Measurements from ENCODE around the gene ROR1. TPM values are rescaled to one million over a fixed set of nuclear protein-coding genes. Genes with fewer than 3 reads are reported as not detected.

ROR1 gene
- total RNA-seq, 1 donor from 2014 or later = not detected

- no peaks in the 10 kb centered on the region for H3K9me3 Mint-ChIP-seq
- H3K27ac Mint-ChIP-seq = no peak overlapping the region
- intact Hi-C loops (cut with micrococcal nuclease) = no loop called here
- DNase-seq = no peak
- H3K27me3 Mint-ChIP-seq = peaks cover 6% of the 10 kb centered on the region
- H3K4me1 Mint-ChIP-seq = no peaks in the 10 kb centered on the region
- H3K36me3 Mint-ChIP-seq (ENCODE audit: low read depth) = no peaks in the 10 kb centered on the region
- no peak overlapping the region for H3K4me3 Mint-ChIP-seq
Measured at GRCh38 chr1:63849149-63849548, 75.3 kb downstream of the ROR1 start.

DNA sequence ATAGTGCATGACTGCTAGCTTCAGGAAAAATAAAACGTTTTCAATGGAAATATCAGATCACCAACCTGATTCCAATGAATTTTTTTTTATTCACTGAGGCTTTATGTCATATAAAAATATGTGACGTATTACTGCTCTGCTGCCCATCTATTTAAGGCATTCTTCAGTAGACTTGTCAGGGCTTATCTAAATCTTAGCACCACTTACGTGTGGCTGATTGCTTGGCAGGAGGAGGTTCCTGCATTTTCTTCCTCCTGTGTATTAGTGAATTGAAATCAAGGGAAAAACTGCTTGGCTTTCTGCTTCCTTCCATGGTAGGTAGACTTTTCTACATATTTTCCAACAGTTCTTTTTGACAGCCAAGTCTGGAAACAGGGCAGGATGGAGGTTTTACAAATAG lies 80.3 kb downstream of the ROR1 start:
- Mint-ChIP-seq H3K27me3 (peaks cover 3% of the 10 kb centered on the region), H3K9me3 (peaks cover 4% of the 10 kb centered on the region), H3K4me3 (no peak overlapping the region), H3K4me1 (no peaks in the 10 kb centered on the region), H3K36me3 (ENCODE audit: low read depth) (no peaks in the 10 kb centered on the region), H3K27ac (no peak overlapping the region)
- intact Hi-C loops (cut with micrococcal nuclease) = no loop called here
- DNase-seq = no peak

DNA sequence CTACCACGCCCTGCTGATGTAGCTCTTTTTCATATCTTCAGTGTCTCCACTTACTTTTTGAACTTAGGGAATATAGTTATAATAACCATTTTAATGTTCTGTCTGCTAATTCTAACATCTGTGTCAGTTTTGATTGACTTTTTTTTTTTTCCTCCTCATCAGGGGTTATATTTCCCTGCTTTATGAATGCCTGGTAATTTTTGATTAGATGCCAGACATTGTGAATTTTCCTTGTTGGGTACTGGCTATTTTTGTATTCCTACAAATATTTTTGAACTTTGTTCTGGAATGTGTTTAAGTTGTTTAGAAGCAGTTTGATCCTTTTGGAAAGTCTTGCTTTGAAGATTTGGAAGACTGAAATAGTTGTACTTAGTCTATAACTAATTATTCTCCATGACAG lies 82.1 kb downstream of the ROR1 start:
- Mint-ChIP-seq H3K36me3 (ENCODE audit: low read depth) (no peaks in the 10 kb centered on the region), H3K27me3 (peaks cover 3% of the 10 kb centered on the region), H3K27ac (no peak overlapping the region), H3K9me3 (peaks cover 4% of the 10 kb centered on the region), H3K4me3 (no peak overlapping the region), H3K4me1 (no peaks in the 10 kb centered on the region)
- intact Hi-C loops (cut with micrococcal nuclease) = no loop called here
- DNase-seq = no peak

DNA sequence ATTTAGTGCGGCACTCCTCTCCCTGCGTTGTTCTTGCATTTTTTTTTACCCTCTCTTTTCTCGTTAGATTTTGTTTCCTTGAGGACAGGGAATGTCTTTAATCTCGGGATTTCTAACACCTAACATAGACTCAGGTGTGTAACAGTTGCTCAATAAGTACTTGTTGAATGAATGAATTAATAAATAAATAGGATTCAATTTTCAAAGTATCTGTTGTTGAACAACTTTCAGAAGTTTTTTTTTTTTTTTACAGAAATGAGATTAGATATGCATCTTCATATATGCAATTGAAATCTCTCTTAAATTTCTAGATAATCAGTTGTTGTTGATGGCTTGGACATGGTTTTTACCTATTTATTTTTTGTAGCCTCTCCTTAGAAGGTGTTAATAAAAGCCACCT lies 83.1 kb downstream of the ROR1 start:
- Mint-ChIP-seq H3K27me3 (no peaks in the 10 kb centered on the region), H3K36me3 (ENCODE audit: low read depth) (no peaks in the 10 kb centered on the region), H3K27ac (no peak overlapping the region), H3K9me3 (peaks cover 4% of the 10 kb centered on the region), H3K4me3 (no peak overlapping the region), H3K4me1 (no peaks in the 10 kb centered on the region)
- DNase-seq = no peak
- intact Hi-C loops (cut with micrococcal nuclease) = no loop called here

GRCh38 chr1:63857478-63857877 lies 83.7 kb downstream of the ROR1 start:
- no peak for DNase-seq
- Mint-ChIP-seq H3K27ac (no peak overlapping the region), H3K9me3 (peaks cover 4% of the 10 kb centered on the region), H3K4me1 (no peaks in the 10 kb centered on the region), H3K4me3 (no peak overlapping the region), H3K27me3 (no peaks in the 10 kb centered on the region), H3K36me3 (ENCODE audit: low read depth) (no peaks in the 10 kb centered on the region)
- intact Hi-C loops (cut with micrococcal nuclease) = no loop called here

DNA sequence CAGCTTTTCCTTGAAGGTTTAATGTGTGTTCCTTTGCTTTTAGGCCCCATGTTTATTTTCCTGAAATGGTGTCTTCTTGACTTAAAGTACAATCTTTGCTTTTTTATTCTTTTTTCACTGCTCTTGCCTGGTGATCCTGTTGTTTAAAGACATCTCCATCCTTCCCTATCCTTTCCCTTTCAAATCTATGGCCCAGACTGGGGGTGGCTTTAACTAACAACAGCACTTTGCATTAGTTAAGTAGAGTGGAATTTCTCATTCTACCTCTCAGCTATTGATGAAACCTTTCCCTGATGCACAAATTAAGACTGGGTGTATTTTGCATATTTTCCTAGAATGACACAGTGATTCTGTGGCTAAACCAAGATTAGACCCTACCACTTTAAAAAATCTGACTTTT lies 84.3 kb downstream of the ROR1 start:
- intact Hi-C loops (cut with micrococcal nuclease) = no loop called here
- no peaks in the 10 kb centered on the region for H3K27me3 Mint-ChIP-seq
- H3K4me3 Mint-ChIP-seq = no peak overlapping the region
- H3K9me3 Mint-ChIP-seq = peaks cover 4% of the 10 kb centered on the region
- DNase-seq = no peak
- H3K4me1 Mint-ChIP-seq = no peaks in the 10 kb centered on the region
- H3K27ac Mint-ChIP-seq = no peak overlapping the region
- H3K36me3 Mint-ChIP-seq (ENCODE audit: low read depth) = no peaks in the 10 kb centered on the region

DNA sequence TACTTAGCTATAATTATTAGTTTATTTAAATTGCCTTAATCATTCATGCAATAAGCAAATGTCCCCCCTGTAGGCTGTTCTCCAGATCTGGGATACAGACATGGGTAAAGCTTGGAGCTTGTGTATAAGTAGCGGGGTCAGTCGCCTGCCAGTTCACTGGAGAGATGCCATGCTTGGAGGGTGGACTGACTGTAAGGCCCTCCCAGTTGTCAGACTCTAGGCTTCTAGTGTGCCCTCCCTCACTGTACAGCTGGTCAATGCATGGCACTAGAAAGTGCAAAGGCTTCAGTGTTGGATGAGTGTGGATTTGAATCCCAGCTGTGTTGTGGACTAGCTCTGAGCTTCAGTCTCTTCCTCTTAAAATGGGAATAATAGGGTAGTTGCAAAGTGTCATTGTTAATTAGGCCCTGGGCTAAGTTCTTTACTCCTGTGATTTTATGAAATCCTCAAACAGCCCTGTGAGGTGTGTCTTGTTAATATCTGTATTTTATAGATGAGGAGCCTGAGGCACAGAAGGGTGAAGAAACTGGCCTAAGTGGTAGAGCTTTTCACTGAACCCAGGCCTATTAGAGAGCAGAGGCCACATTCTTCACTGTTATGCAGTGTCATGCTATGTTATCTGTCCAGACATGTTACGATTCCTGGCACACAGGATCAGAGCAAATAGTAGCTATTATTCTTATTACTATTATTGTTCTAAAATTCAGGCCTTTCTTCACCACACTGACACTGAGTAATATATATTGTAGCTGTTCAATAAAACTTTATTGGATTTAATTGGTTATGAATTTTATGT lies 85.9 kb downstream of the ROR1 start:
- peaks cover 4% of the 10 kb centered on the region for H3K9me3 Mint-ChIP-seq

DNA sequence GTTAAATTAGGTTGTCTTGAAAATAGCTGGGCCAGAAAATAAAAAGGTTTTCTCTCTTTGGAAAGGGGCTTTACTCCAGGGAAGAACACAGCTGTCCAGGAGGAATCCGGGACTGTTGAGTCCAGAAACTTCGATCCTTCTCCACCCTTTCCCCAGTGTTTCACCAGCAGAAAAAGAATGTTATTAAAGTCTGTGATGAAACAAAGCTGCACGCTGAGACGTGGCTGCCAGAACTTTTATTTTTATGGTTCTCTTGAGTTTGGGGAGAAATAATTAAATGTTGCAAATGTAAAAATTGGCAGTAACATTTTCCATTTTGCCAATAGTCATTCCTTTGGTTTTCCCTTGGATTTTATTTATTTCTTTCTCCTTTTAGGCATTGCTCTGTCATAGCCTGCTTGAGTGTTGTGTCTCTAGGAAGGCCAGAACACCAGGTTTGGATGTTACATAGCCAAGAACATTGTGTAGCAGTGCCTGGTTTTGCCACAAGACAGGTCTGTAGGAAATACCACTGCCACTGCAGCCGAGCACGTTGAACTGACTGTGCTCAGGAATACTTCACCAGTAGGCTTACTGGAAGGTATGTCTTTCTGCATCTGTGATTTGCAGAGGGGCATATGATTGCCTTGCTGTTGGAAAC lies 87.4 kb downstream of the ROR1 start:
- Mint-ChIP-seq H3K36me3 (ENCODE audit: low read depth) (no peaks in the 10 kb centered on the region), H3K27me3 (peaks cover 7% of the 10 kb centered on the region), H3K9me3 (peaks cover under 1% of the 10 kb centered on the region), H3K4me3 (no peak overlapping the region), H3K27ac (no peak overlapping the region), H3K4me1 (no peaks in the 10 kb centered on the region)
- intact Hi-C loops (cut with micrococcal nuclease) = no loop called here
- no peak for DNase-seq

More for the DNA sequence above, 85.9 kb downstream of the ROR1 start:
- H3K4me1 Mint-ChIP-seq = no peaks in the 10 kb centered on the region
- H3K4me3 Mint-ChIP-seq = no peak overlapping the region
- peaks cover 2% of the 10 kb centered on the region for H3K27me3 Mint-ChIP-seq
- DNase-seq = no peak
- no peaks in the 10 kb centered on the region for H3K36me3 Mint-ChIP-seq (ENCODE audit: low read depth)
- intact Hi-C loops (cut with micrococcal nuclease) = no loop called here
- H3K27ac Mint-ChIP-seq = no peak overlapping the region

GRCh38 chr1:63863145-63863544 lies 89.3 kb downstream of the ROR1 start:
- Mint-ChIP-seq H3K4me3 (no peak overlapping the region), H3K9me3 (no peaks in the 10 kb centered on the region), H3K4me1 (no peaks in the 10 kb centered on the region), H3K36me3 (ENCODE audit: low read depth) (no peaks in the 10 kb centered on the region), H3K27me3 (peaks cover 7% of the 10 kb centered on the region), H3K27ac (no peak overlapping the region)
- no peak for DNase-seq
- intact Hi-C loops (cut with micrococcal nuclease) = no loop called here

DNA sequence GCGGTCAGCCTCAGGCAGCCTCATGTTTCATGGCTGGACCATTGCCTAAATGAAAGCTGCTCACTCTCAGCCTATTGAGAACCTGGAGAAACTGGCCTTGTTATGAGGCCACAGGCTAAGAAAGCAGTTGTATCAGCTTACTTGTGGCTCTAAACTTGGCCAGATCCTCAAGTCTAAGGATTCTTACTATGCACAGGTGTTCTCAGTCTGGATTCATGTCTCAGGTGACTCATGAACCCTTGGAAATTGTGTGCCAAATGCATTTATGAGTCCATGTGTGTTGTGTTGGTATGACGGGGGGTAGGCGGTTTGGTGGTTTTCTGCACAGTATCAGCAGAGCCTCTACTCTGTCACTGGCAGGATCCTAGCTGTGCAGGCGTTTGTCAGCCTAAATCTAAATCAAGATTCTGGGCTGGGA lies 90.4 kb downstream of the ROR1 start:
- Mint-ChIP-seq H3K36me3 (ENCODE audit: low read depth) (no peaks in the 10 kb centered on the region), H3K4me1 (no peaks in the 10 kb centered on the region), H3K27ac (no peak overlapping the region), H3K9me3 (no peaks in the 10 kb centered on the region), H3K27me3 (peaks cover 7% of the 10 kb centered on the region), H3K4me3 (no peak overlapping the region)
- intact Hi-C loops (cut with micrococcal nuclease) = no loop called here
- DNase-seq = no peak

- DNase-seq = no peak
- no peaks in the 10 kb centered on the region for H3K36me3 Mint-ChIP-seq (ENCODE audit: low read depth)
- H3K27ac Mint-ChIP-seq = no peak overlapping the region
- H3K27me3 Mint-ChIP-seq = peaks cover 9% of the 10 kb centered on the region
- intact Hi-C loops (cut with micrococcal nuclease) = no loop called here
- no peak overlapping the region for H3K4me3 Mint-ChIP-seq
- no peaks in the 10 kb centered on the region for H3K4me1 Mint-ChIP-seq
- no peaks in the 10 kb centered on the region for H3K9me3 Mint-ChIP-seq
Measured at GRCh38 chr1:63865561-63865960, 91.7 kb downstream of the ROR1 start.

- peaks cover 9% of the 10 kb centered on the region for H3K27me3 Mint-ChIP-seq
- no peaks in the 10 kb centered on the region for H3K4me1 Mint-ChIP-seq
- no peaks in the 10 kb centered on the region for H3K36me3 Mint-ChIP-seq (ENCODE audit: low read depth)
- H3K9me3 Mint-ChIP-seq = no peaks in the 10 kb centered on the region
- H3K27ac Mint-ChIP-seq = no peak overlapping the region
- DNase-seq = no peak
- intact Hi-C loops (cut with micrococcal nuclease) = no loop called here
- no peak overlapping the region for H3K4me3 Mint-ChIP-seq
Measured at GRCh38 chr1:63866084-63866483, 92.3 kb downstream of the ROR1 start.

DNA sequence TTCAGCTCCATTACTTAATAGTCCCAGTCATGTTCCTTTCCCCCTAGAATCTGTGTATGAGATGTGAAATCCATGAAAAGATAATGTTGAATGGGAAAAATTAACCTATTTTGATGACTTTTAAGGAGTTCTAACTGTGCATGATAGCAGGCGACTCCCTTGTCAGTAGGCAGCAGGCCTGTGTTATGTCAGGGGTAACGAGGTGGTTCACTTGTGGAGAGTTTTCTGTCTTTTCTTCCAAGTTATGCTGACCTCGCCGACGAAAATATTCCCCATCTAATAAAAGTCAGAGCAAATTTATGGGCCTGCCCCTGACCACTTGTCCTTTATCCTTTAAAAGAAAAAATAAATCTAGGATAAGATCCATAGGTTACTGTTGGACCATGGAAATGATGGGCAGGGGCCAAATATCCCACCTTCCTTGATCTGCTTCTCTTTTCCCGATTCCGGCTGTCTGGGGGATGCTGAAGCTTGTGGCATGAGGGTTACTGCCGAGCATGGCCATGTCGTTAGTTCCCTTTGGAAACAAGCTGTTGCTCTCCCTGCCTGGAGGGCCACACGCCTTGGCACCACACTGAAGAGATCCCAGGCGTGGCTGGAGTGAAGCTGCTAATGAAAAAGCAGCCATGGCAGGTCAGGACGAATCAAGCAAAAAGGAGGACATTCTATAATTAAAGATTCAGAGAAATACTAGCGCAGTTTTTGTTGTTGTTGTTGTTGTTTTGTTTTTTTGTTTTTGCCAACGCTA lies 93.8 kb downstream of the ROR1 start:
- intact Hi-C loops (cut with micrococcal nuclease) = no loop called here
- H3K27me3 Mint-ChIP-seq = peaks cover 12% of the 10 kb centered on the region
- no peak for DNase-seq
- no peak overlapping the region for H3K27ac Mint-ChIP-seq
- no peak overlapping the region for H3K4me3 Mint-ChIP-seq
- no peaks in the 10 kb centered on the region for H3K9me3 Mint-ChIP-seq
- H3K4me1 Mint-ChIP-seq = no peaks in the 10 kb centered on the region
- no peaks in the 10 kb centered on the region for H3K36me3 Mint-ChIP-seq (ENCODE audit: low read depth)

- intact Hi-C loops (cut with micrococcal nuclease) = no loop called here
- DNase-seq = no peak
- Mint-ChIP-seq H3K36me3 (ENCODE audit: low read depth) (no peaks in the 10 kb centered on the region), H3K4me3 (no peak overlapping the region), H3K4me1 (no peaks in the 10 kb centered on the region), H3K27ac (no peak overlapping the region), H3K9me3 (no peaks in the 10 kb centered on the region), H3K27me3 (peaks cover 12% of the 10 kb centered on the region)
Measured at GRCh38 chr1:63868268-63868781, 94.5 kb downstream of the ROR1 start.
